Fibroblast of lung (primary cell): ENCODE measurements around the gene APBB1IP.

Source experiments
- EZH2 ChIP-seq: IDR thresholded peaks from 2 replicates; pipeline ENCODE4 v1.5.1; 2012; ENCODE audit warnings: low read length, control low read depth, mild to moderate bottlenecking; ENCODE audit errors: missing control alignments
- TF ChIP-seq, protein P1 (sequence below), 2 donors: IDR thresholded peaks in 1 of 2; conservative IDR thresholded peaks in 1 of 2; 1 replicate in 1 of 2; 2 replicates in 1 of 2; pipeline ENCODE4 v1.5.1; 2011 to 2012; ENCODE audit warnings: low read length in 2 of 2, control low read depth in 1 of 2, inconsistent platforms in 1 of 2, low read depth in 1 of 2, mild to moderate bottlenecking in 1 of 2

DNA sequence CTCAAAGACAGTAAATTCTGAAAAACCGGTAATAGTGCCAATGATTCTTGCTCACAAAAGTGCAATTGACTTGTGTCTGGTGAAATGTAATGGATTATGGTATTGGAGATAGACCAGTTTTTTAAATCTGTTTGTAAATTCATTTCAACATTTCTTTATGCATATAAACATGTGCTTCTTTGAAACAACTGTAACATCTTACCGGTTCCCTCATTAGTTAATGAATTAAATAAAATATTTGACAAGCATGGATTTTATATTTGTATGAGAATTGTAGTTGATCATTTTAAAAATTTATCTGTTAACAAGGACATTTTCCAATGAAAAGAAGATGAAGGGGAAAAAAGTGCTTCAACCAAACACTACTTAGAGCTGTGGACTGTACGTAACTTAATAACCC lies 21.0 kb upstream of the APBB1IP start:
- TF ChIP-seq, protein P1, sequence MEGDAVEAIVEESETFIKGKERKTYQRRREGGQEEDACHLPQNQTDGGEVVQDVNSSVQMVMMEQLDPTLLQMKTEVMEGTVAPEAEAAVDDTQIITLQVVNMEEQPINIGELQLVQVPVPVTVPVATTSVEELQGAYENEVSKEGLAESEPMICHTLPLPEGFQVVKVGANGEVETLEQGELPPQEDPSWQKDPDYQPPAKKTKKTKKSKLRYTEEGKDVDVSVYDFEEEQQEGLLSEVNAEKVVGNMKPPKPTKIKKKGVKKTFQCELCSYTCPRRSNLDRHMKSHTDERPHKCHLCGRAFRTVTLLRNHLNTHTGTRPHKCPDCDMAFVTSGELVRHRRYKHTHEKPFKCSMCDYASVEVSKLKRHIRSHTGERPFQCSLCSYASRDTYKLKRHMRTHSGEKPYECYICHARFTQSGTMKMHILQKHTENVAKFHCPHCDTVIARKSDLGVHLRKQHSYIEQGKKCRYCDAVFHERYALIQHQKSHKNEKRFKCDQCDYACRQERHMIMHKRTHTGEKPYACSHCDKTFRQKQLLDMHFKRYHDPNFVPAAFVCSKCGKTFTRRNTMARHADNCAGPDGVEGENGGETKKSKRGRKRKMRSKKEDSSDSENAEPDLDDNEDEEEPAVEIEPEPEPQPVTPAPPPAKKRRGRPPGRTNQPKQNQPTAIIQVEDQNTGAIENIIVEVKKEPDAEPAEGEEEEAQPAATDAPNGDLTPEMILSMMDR (conservative IDR thresholded peaks at IDR 0.05 in 1 of 2, IDR thresholded peaks at IDR 0.05 in 1 of 2; ENCODE audit: low read depth in 1 of 2, low read length in 2 of 2): no peak
- TF ChIP-seq EZH2: no peak
